Activated naive CD8-positive, alpha-beta T cell treated with anti-CD3 and anti-CD28 coated beads for 36 hours (primary cell): ENCODE data around the gene NELFE. TPM values are rescaled to one million over a fixed set of nuclear protein-coding genes. Genes with fewer than 3 reads are reported as not detected.
"Not testable (repeated sequence)": the region's sequence is repeated elsewhere in the genome, so short reads cannot be mapped to it uniquely, and the experiment has no call there.

ENCODE experiments used
- DNase-seq: peaks from one replicate; pipeline ENCODE4 v3.0.0; 2021
- H3K27ac Mint-ChIP-seq: one replicate; pipeline ENCODE4 v1.8.0; 2022; ENCODE audit warnings: mild to moderate bottlenecking, moderate library complexity, mixed read lengths
- H3K27me3 Mint-ChIP-seq: one replicate; pipeline ENCODE4 v1.8.0; 2022; ENCODE audit warnings: mild to moderate bottlenecking, mixed read lengths
- H3K36me3 Mint-ChIP-seq: one replicate; pipeline ENCODE4 v1.8.0; 2021; ENCODE audit warnings: mild to moderate bottlenecking, mixed read lengths
- H3K4me1 Mint-ChIP-seq: one replicate; pipeline ENCODE4 v1.8.0; 2021; ENCODE audit warnings: mixed read lengths
- H3K4me3 Mint-ChIP-seq: one replicate; pipeline ENCODE4 v1.8.0; 2022; ENCODE audit warnings: mild to moderate bottlenecking, moderate library complexity, mixed read lengths
- H3K9me3 Mint-ChIP-seq: one replicate; pipeline ENCODE4 v1.8.0; 2022; ENCODE audit warnings: mixed read lengths
- total RNA-seq, 2 experiments: library from RNA; stranded (reverse); gene quantifications; one replicate each; pipeline ENCODE4 v1.2.3, GENCODE V29; 2021

Gene NELFE
- total RNA-seq, 2 experiments from 2014 or later, result 73.8 to 75.5 TPM

- no peaks in the 10 kb centered on the region for H3K36me3 Mint-ChIP-seq
- H3K4me1 Mint-ChIP-seq, result peaks cover 2% of the 10 kb centered on the region
- H3K4me3 Mint-ChIP-seq, result no peak overlapping the region
- no peak for DNase-seq
- H3K27me3 Mint-ChIP-seq, result no peaks in the 10 kb centered on the region
- H3K9me3 Mint-ChIP-seq, result no peaks in the 10 kb centered on the region
- H3K27ac Mint-ChIP-seq, result no peak overlapping the region
Measured at GRCh38 chr6:31920811-31921210, 38.0 kb downstream of the NELFE start.

GRCh38 chr6:31919624-31920303, 39.0 kb downstream of the NELFE start:
- Mint-ChIP-seq H3K4me1 (no peaks in the 10 kb centered on the region), H3K4me3 (no peak overlapping the region), H3K27ac (no peak overlapping the region), H3K27me3 (no peaks in the 10 kb centered on the region), H3K9me3 (no peaks in the 10 kb centered on the region), H3K36me3 (no peaks in the 10 kb centered on the region)
- no peak for DNase-seq

- H3K4me1 Mint-ChIP-seq, result no peaks in the 10 kb centered on the region
- no peak overlapping the region for H3K4me3 Mint-ChIP-seq
- no peaks in the 10 kb centered on the region for H3K36me3 Mint-ChIP-seq
Measured at GRCh38 chr6:31918069-31918720, 40.6 kb downstream of the NELFE start.

GRCh38 chr6:31915756-31916155, 43.0 kb downstream of the NELFE start:
- H3K9me3 Mint-ChIP-seq, result no peaks in the 10 kb centered on the region
- H3K27ac Mint-ChIP-seq, result no peak overlapping the region
- DNase-seq, result no peak
- H3K4me1 Mint-ChIP-seq, result no peaks in the 10 kb centered on the region
- H3K27me3 Mint-ChIP-seq, result peaks cover 7% of the 10 kb centered on the region
- H3K36me3 Mint-ChIP-seq, result no peaks in the 10 kb centered on the region
- H3K4me3 Mint-ChIP-seq, result no peak overlapping the region

More at GRCh38 chr6:31918069-31918720, 40.6 kb downstream of the NELFE start:
- no peak overlapping the region for H3K27ac Mint-ChIP-seq
- H3K27me3 Mint-ChIP-seq, result no peaks in the 10 kb centered on the region
- no peaks in the 10 kb centered on the region for H3K9me3 Mint-ChIP-seq
- DNase-seq, result no peak

GRCh38 chr6:31915351-31915750, 43.4 kb downstream of the NELFE start:
- Mint-ChIP-seq H3K27me3 (peaks cover 7% of the 10 kb centered on the region), H3K9me3 (no peaks in the 10 kb centered on the region), H3K4me1 (peaks cover under 1% of the 10 kb centered on the region), H3K4me3 (no peak overlapping the region), H3K36me3 (no peaks in the 10 kb centered on the region), H3K27ac (no peak overlapping the region)
- DNase-seq, result no peak

- peaks cover 3% of the 10 kb centered on the region for H3K4me1 Mint-ChIP-seq
- H3K4me3 Mint-ChIP-seq, result no peak overlapping the region
- peaks cover 11% of the 10 kb centered on the region for H3K27me3 Mint-ChIP-seq
- no peaks in the 10 kb centered on the region for H3K36me3 Mint-ChIP-seq
- no peak for DNase-seq
- no peak overlapping the region for H3K27ac Mint-ChIP-seq
- H3K9me3 Mint-ChIP-seq, result no peaks in the 10 kb centered on the region
Measured at GRCh38 chr6:31911826-31912585, 46.8 kb downstream of the NELFE start.

GRCh38 chr6:31909298-31909697, 49.5 kb downstream of the NELFE start:
- not testable (repeated sequence) for DNase-seq, H3K4me3 Mint-ChIP-seq, H3K27ac Mint-ChIP-seq, H3K36me3 Mint-ChIP-seq, H3K9me3 Mint-ChIP-seq, H3K4me1 Mint-ChIP-seq
- peaks cover 11% of the 10 kb centered on the region for H3K27me3 Mint-ChIP-seq

GRCh38 chr6:31908791-31909190, 50.0 kb downstream of the NELFE start:
- H3K9me3 Mint-ChIP-seq, result no peaks in the 10 kb centered on the region
- DNase-seq, result no peak
- no peaks in the 10 kb centered on the region for H3K36me3 Mint-ChIP-seq
- H3K27me3 Mint-ChIP-seq, result peaks cover 11% of the 10 kb centered on the region
- no peak overlapping the region for H3K27ac Mint-ChIP-seq
- H3K4me1 Mint-ChIP-seq, result peaks cover 3% of the 10 kb centered on the region
- H3K4me3 Mint-ChIP-seq, result no peak overlapping the region

GRCh38 chr6:31908255-31908654, 50.5 kb downstream of the NELFE start:
- not testable (repeated sequence) for H3K27ac Mint-ChIP-seq, H3K36me3 Mint-ChIP-seq, H3K4me1 Mint-ChIP-seq, H3K4me3 Mint-ChIP-seq, DNase-seq, H3K9me3 Mint-ChIP-seq
- peaks cover 11% of the 10 kb centered on the region for H3K27me3 Mint-ChIP-seq

GRCh38 chr6:31907158-31907813, 51.5 kb downstream of the NELFE start:
- no peaks in the 10 kb centered on the region for H3K9me3 Mint-ChIP-seq
- no peak overlapping the region for H3K27ac Mint-ChIP-seq
- H3K4me3 Mint-ChIP-seq, result no peak overlapping the region
- H3K27me3 Mint-ChIP-seq, result peaks cover 12% of the 10 kb centered on the region
- H3K36me3 Mint-ChIP-seq, result no peaks in the 10 kb centered on the region
- peaks cover 10% of the 10 kb centered on the region for H3K4me1 Mint-ChIP-seq
- no peak for DNase-seq

- H3K9me3 Mint-ChIP-seq, DNase-seq, H3K27me3 Mint-ChIP-seq, H3K36me3 Mint-ChIP-seq, H3K4me3 Mint-ChIP-seq, H3K27ac Mint-ChIP-seq: not testable (repeated sequence)
- peaks cover 10% of the 10 kb centered on the region for H3K4me1 Mint-ChIP-seq
Measured at GRCh38 chr6:31906727-31907126, 52.0 kb downstream of the NELFE start.

GRCh38 chr6:31906122-31906521, 52.6 kb downstream of the NELFE start:
- DNase-seq, result no peak
- Mint-ChIP-seq H3K9me3 (no peaks in the 10 kb centered on the region), H3K36me3 (no peaks in the 10 kb centered on the region), H3K4me1 (peaks cover 12% of the 10 kb centered on the region), H3K27me3 (peaks cover 10% of the 10 kb centered on the region), H3K27ac (no peak overlapping the region), H3K4me3 (no peak overlapping the region)

GRCh38 chr6:31905041-31905440, 53.7 kb downstream of the NELFE start:
- Mint-ChIP-seq H3K9me3 (no peaks in the 10 kb centered on the region), H3K4me3 (no peak overlapping the region), H3K27ac (no peak overlapping the region)

GRCh38 chr6:31903957-31904356, 54.8 kb downstream of the NELFE start:
- Mint-ChIP-seq H3K9me3 (no peaks in the 10 kb centered on the region), H3K36me3 (no peaks in the 10 kb centered on the region), H3K27me3 (peaks cover 6% of the 10 kb centered on the region), H3K4me3 (no peak overlapping the region), H3K27ac (no peak overlapping the region), H3K4me1 (peaks cover 18% of the 10 kb centered on the region)
- no peak for DNase-seq

More at GRCh38 chr6:31905041-31905440, 53.7 kb downstream of the NELFE start:
- H3K4me1 Mint-ChIP-seq, result peaks cover 9% of the 10 kb centered on the region
- DNase-seq, result no peak
- peaks cover 10% of the 10 kb centered on the region for H3K27me3 Mint-ChIP-seq
- H3K36me3 Mint-ChIP-seq, result no peaks in the 10 kb centered on the region
